Measurements from ENCODE around the gene CACNB4. TPM values are rescaled to one million over a fixed set of nuclear protein-coding genes. Genes with fewer than 3 reads are reported as not detected.

Gene CACNB4
- polyA plus RNA-seq, 1 of the 3 experiments (the other 2 are of a cell fraction): 0.18 TPM

GRCh38 chr2:151833984-151834383, 264.9 kb downstream of the CACNB4 start:
- Histone ChIP-seq H3F3A (replicated peaks; ENCODE audit: insufficient read depth) (peaks cover 3% of the 10 kb centered on the region), H3K9ac (no peak overlapping the region), H3K9me3 (no peaks in the 10 kb centered on the region), H3K9me2 (no peaks in the 10 kb centered on the region), H3K4me3 (ENCODE audit: low read depth in 2 of 2, low read length in 1 of 2) (no peak overlapping the region), H3K4me1 (ENCODE audit: control insufficient read depth in 1 of 2, insufficient read depth in 2 of 2, low read depth in 1 of 2, low read length in 1 of 2) (no peaks in the 10 kb centered on the region), H3K4me2 (no peak overlapping the region), H4K20me1 (ENCODE audit: insufficient read depth) (no peaks in the 10 kb centered on the region), H2AFZ (ENCODE audit: low read depth) (no peak overlapping the region), H3K27me3 (ENCODE audit: insufficient read depth) (no peaks in the 10 kb centered on the region), H3K27ac (ENCODE audit: low read depth in 2 of 2, low read length in 1 of 2) (no peak overlapping the region), H3K79me2 (ENCODE audit: insufficient read depth) (no peaks in the 10 kb centered on the region), H3K36me3 (replicated peaks in 1 of 2; ENCODE audit: control insufficient read depth in 1 of 2, insufficient read depth in 2 of 2, low read length in 1 of 2) (no peaks in the 10 kb centered on the region)
- TF ChIP-seq GATA2 (CRISPR knock-in tag; IDR thresholded peaks at IDR 0.05): no peak
- no peak for TF ChIP-seq TCF12 (IDR thresholded peaks at IDR 0.05)
- no peak for TF ChIP-seq JUND (IDR thresholded peaks at IDR 0.05)
- TF ChIP-seq FOXJ3 (CRISPR knock-in tag; IDR thresholded peaks at IDR 0.05): no peak
- TF ChIP-seq TAF1 (IDR thresholded peaks at IDR 0.05; ENCODE audit: borderline replicate concordance, low read depth, low read length): no peak
- TF ChIP-seq SMC3 (IDR thresholded peaks at IDR 0.05; ENCODE audit: low read depth, low read length): no peak
- TF ChIP-seq MAX (IDR thresholded peaks at IDR 0.05; ENCODE audit: low read depth): no peak
- no peak for TF ChIP-seq MXI1 (IDR thresholded peaks at IDR 0.05; ENCODE audit: low read depth, low read length)
- no peak for TF ChIP-seq USF1 (IDR thresholded peaks at IDR 0.05; ENCODE audit: borderline replicate concordance, low read depth)
- TF ChIP-seq EZH2phosphoT487 (IDR thresholded peaks at IDR 0.05; ENCODE audit: borderline replicate concordance, low read depth): no peak
- TF ChIP-seq FOXM1 (IDR thresholded peaks at IDR 0.05; ENCODE audit: low read depth): no peak
- no peak for TF ChIP-seq IRF3 (IDR thresholded peaks at IDR 0.05; ENCODE audit: low read depth, low read length)
- no peak for TF ChIP-seq RAD21 (IDR thresholded peaks at IDR 0.05; ENCODE audit: low read length)
- TF ChIP-seq NFIC (IDR thresholded peaks at IDR 0.05; ENCODE audit: borderline replicate concordance): no peak
- TF ChIP-seq RCOR1 (IDR thresholded peaks at IDR 0.05; ENCODE audit: low read length): no peak
- 84% methylated on average over 3 of the region's 3 CpGs for WGBS (ENCODE audit: low lambda C conversion rate)
- ChIA-PET CTCF (no interaction called here), POLR2A (no interaction called here)
- no peak for DNase-seq

GRCh38 chr2:151830961-151831360, 267.9 kb downstream of the CACNB4 start:
- no peaks in the 10 kb centered on the region for H3K9me2 ChIP-seq
- POLR2A ChIA-PET: no interaction called here
- H3K79me2 ChIP-seq (ENCODE audit: insufficient read depth): peaks cover 21% of the 10 kb centered on the region
- no peaks in the 10 kb centered on the region for H3K9me3 ChIP-seq
- no peaks in the 10 kb centered on the region for H3K27me3 ChIP-seq (ENCODE audit: insufficient read depth)
- H3K36me3 ChIP-seq (replicated peaks in 1 of 2; ENCODE audit: control insufficient read depth in 1 of 2, insufficient read depth in 2 of 2, low read length in 1 of 2): no peaks in the 10 kb centered on the region
- TF ChIP-seq SMC3 (IDR thresholded peaks at IDR 0.05; ENCODE audit: low read depth, low read length) (no peak), NRF1 (IDR thresholded peaks at IDR 0.05; ENCODE audit: low read depth, low read length) (no peak), PBX3 (IDR thresholded peaks at IDR 0.05) (no peak), RXRA (IDR thresholded peaks at IDR 0.05; ENCODE audit: borderline replicate concordance, low read depth) (no peak), RAD21 (IDR thresholded peaks at IDR 0.05; ENCODE audit: low read length) (no peak), MAX (IDR thresholded peaks at IDR 0.05; ENCODE audit: low read depth) (no peak), ZBTB33 (IDR thresholded peaks at IDR 0.05; ENCODE audit: borderline replicate concordance, low read depth) (no peak), MEF2A (IDR thresholded peaks at IDR 0.05; ENCODE audit: borderline replicate concordance, low read depth) (no peak), MXI1 (IDR thresholded peaks at IDR 0.05; ENCODE audit: low read depth, low read length) (no peak), CHD2 (IDR thresholded peaks at IDR 0.05; ENCODE audit: low read length, partially characterized antibody) (no peak), EZH2phosphoT487 (IDR thresholded peaks at IDR 0.05; ENCODE audit: borderline replicate concordance, low read depth) (no peak), TEAD4 (IDR thresholded peaks at IDR 0.05; ENCODE audit: borderline replicate concordance, insufficient read depth) (no peak), NFIC (IDR thresholded peaks at IDR 0.05; ENCODE audit: borderline replicate concordance) (no peak), POLR2AphosphoS5 (IDR thresholded peaks at IDR 0.05; ENCODE audit: low read depth, low read length) (no peak), SIN3A (IDR thresholded peaks at IDR 0.05; ENCODE audit: borderline replicate concordance, low read depth, low read length) (no peak), FOXM1 (IDR thresholded peaks at IDR 0.05; ENCODE audit: low read depth) (no peak)
- DNase-seq: no peak
- peaks cover 3% of the 10 kb centered on the region for H3F3A ChIP-seq (replicated peaks; ENCODE audit: insufficient read depth)
- 89% methylated on average over 2 of the region's 2 CpGs for WGBS (ENCODE audit: low lambda C conversion rate)
- H3K9ac ChIP-seq: no peak overlapping the region
- H3K4me1 ChIP-seq (ENCODE audit: control insufficient read depth in 1 of 2, insufficient read depth in 2 of 2, low read depth in 1 of 2, low read length in 1 of 2): peaks cover 0 to 11% of the 10 kb centered on the region in 2 experiments; a peak in 2 of 4 replicates
- H3K4me2 ChIP-seq: no peak overlapping the region
- H2AFZ ChIP-seq (ENCODE audit: low read depth): no peak overlapping the region
- CTCF ChIA-PET: interaction anchor here (0.7 to 1.1 kb wide), 3 partner anchors 25 to 195 kb away, joined by 3 to 4 read pairs (median 3); no protein-coding TSS in a partner anchor
- H3K27ac ChIP-seq (ENCODE audit: low read depth in 2 of 2, low read length in 1 of 2): no peak overlapping the region
- peaks cover 11% of the 10 kb centered on the region for H4K20me1 ChIP-seq (ENCODE audit: insufficient read depth)
- no peak overlapping the region for H3K4me3 ChIP-seq (ENCODE audit: low read depth in 2 of 2, low read length in 1 of 2)

All from SK-N-SH (cell line).